ENCODE data around the gene AFDN. TPM values are rescaled to one million over a fixed set of nuclear protein-coding genes. Genes with fewer than 3 reads are reported as not detected.

Gene AFDN
- total RNA-seq, 3 donors from 2014 or later (not counting 1 experiment from before 2014, with no cell fraction given): 6.3 to 9.3 (median 7.9) TPM

DNA sequence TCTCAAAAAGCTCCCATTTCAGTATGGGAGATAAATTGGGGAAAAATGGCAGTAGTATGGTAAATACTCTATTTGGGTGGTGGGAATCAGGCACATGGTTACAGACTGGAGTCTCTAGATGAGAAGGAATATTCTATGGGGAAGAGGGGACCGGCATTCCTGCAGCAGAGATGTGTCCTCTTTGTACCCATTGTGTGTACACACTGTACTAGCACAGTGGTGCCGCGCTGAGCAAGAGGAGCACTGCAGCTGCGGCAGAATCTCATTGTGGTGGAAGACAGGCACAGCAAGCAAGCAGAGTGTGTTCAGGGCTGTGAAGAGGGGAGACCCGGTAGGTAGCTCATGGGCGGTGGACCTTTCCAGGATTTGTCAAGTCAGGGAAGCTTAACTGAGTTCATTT, 13.0 kb downstream of the AFDN start:
- H3K27ac Mint-ChIP-seq: no peak overlapping the region
- WGBS (ENCODE audit: insufficient coverage): 93% methylated on average over 6 of the region's 6 CpGs
- TF ChIP-seq, protein P1, sequence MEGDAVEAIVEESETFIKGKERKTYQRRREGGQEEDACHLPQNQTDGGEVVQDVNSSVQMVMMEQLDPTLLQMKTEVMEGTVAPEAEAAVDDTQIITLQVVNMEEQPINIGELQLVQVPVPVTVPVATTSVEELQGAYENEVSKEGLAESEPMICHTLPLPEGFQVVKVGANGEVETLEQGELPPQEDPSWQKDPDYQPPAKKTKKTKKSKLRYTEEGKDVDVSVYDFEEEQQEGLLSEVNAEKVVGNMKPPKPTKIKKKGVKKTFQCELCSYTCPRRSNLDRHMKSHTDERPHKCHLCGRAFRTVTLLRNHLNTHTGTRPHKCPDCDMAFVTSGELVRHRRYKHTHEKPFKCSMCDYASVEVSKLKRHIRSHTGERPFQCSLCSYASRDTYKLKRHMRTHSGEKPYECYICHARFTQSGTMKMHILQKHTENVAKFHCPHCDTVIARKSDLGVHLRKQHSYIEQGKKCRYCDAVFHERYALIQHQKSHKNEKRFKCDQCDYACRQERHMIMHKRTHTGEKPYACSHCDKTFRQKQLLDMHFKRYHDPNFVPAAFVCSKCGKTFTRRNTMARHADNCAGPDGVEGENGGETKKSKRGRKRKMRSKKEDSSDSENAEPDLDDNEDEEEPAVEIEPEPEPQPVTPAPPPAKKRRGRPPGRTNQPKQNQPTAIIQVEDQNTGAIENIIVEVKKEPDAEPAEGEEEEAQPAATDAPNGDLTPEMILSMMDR (IDR thresholded peaks at IDR 0.05): no peak
- ATAC-seq (no peak), DNase-seq (no peak)
- H3K4me1 ChIP-seq (ENCODE audit: control insufficient read depth, insufficient read depth, low read length): no peaks in the 10 kb centered on the region
- no peaks in the 10 kb centered on the region for H3K36me3 Mint-ChIP-seq
- H3K9me3 Mint-ChIP-seq: no peaks in the 10 kb centered on the region
- peaks cover 3% of the 10 kb centered on the region for H3K27me3 ChIP-seq (ENCODE audit: control insufficient read depth, insufficient read depth, low read length)
- H3K4me1 Mint-ChIP-seq: no peaks in the 10 kb centered on the region
- H3K27me3 Mint-ChIP-seq (ENCODE audit: low read depth in 2 of 2): peaks cover 13 to 24% of the 10 kb centered on the region in 2 donors
- no peak overlapping the region for H3K4me3 ChIP-seq (ENCODE audit: low read length)
- H3K9me3 ChIP-seq (ENCODE audit: control insufficient read depth, insufficient read depth, low read length): no peaks in the 10 kb centered on the region
- H3K27ac ChIP-seq (ENCODE audit: low read length): no peak overlapping the region
- intact Hi-C loops (cut with micrococcal nuclease): no loop called here
- no peak overlapping the region for H3K4me3 Mint-ChIP-seq
- no peaks in the 10 kb centered on the region for H3K36me3 ChIP-seq (ENCODE audit: control insufficient read depth, insufficient read depth, low read length)

DNA sequence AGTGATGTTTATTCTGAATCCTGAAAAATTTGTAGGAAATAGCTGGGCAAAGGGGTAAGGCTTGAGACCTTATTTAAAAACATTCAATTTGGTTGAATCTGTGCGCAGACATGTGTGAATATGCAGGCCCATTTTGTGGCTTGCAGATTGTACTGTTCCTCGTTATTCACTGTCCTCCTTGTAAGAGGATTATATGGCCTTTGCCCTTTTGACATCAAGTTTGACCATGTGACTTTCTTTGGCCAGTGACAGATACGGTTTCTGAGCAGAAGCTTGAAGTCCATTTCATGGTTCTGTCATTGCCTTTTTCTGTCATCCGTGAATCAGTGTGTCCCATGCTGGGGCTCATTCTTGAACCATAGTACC, 13.4 kb downstream of the AFDN start:
- H3K4me3 Mint-ChIP-seq: no peak overlapping the region
- intact Hi-C loops (cut with micrococcal nuclease): no loop called here
- DNase-seq: no peak
- H3K36me3 Mint-ChIP-seq: no peaks in the 10 kb centered on the region
- WGBS (ENCODE audit: insufficient coverage): 89% methylated on average over 4 of the region's 4 CpGs
- H3K4me1 Mint-ChIP-seq: no peaks in the 10 kb centered on the region
- no peaks in the 10 kb centered on the region for H3K9me3 Mint-ChIP-seq
- Histone ChIP-seq H3K27me3 (ENCODE audit: control insufficient read depth, insufficient read depth, low read length) (peaks cover 2% of the 10 kb centered on the region), H3K27ac (ENCODE audit: low read length) (no peak overlapping the region), H3K36me3 (ENCODE audit: control insufficient read depth, insufficient read depth, low read length) (no peaks in the 10 kb centered on the region), H3K4me1 (ENCODE audit: control insufficient read depth, insufficient read depth, low read length) (no peaks in the 10 kb centered on the region), H3K4me3 (ENCODE audit: low read length) (no peak overlapping the region), H3K9me3 (ENCODE audit: control insufficient read depth, insufficient read depth, low read length) (no peaks in the 10 kb centered on the region)
- H3K27me3 Mint-ChIP-seq (ENCODE audit: low read depth in 2 of 2): peaks cover 13 to 20% of the 10 kb centered on the region in 2 donors
- H3K27ac Mint-ChIP-seq: no peak overlapping the region
- ATAC-seq: no peak
- TF ChIP-seq, protein P1 (IDR thresholded peaks at IDR 0.05): no peak

DNA sequence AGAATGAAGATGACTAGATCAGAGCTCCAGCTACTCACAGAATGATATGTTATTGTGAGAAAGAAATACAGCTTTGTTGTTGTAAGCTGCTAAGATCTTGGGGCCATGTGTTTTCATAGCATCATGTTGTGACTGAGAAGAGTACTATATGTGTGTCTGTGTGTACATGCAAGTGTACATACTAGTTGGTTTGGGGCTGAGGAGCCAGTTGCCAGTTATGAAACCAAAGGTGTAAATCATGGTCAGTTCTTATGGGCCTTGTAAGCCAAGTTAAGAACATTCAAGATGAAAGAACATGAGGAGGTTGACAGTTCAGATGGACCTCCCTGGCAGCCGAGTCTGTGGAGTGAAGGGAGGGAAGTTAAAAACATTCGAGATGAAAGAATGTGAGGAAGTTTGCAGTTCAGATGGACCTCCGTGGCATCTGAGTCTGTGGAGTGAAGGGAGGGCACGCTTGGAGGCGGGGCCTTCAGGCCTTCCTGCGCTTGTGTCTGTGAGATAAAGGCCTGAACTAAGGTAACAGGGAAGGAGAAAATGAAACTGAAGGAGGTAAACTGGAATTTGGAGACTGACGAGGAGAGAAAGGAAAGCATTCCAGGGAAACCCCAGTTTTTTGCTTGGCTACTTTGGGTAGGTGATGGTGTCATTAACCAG, 13.9 kb downstream of the AFDN start:
- H3K36me3 Mint-ChIP-seq: no peaks in the 10 kb centered on the region
- intact Hi-C loops (cut with micrococcal nuclease): no loop called here
- no peak overlapping the region for H3K4me3 ChIP-seq (ENCODE audit: low read length)
- 69% methylated on average over 7 of the region's 7 CpGs for WGBS (ENCODE audit: insufficient coverage)
- H3K27ac ChIP-seq (ENCODE audit: low read length): no peak overlapping the region
- no peaks in the 10 kb centered on the region for H3K4me1 ChIP-seq (ENCODE audit: control insufficient read depth, insufficient read depth, low read length)
- H3K27me3 ChIP-seq (ENCODE audit: control insufficient read depth, insufficient read depth, low read length): no peaks in the 10 kb centered on the region
- H3K4me3 Mint-ChIP-seq: no peak overlapping the region
- TF ChIP-seq, protein P1 (IDR thresholded peaks at IDR 0.05): no peak
- no peaks in the 10 kb centered on the region for H3K4me1 Mint-ChIP-seq
- no peak overlapping the region for H3K27ac Mint-ChIP-seq
- no peaks in the 10 kb centered on the region for H3K9me3 ChIP-seq (ENCODE audit: control insufficient read depth, insufficient read depth, low read length)
- H3K27me3 Mint-ChIP-seq (ENCODE audit: low read depth in 2 of 2): peaks cover 15% of the 10 kb centered on the region in 2 donors
- no peak for ATAC-seq
- no peak for DNase-seq
- H3K36me3 ChIP-seq (ENCODE audit: control insufficient read depth, insufficient read depth, low read length): no peaks in the 10 kb centered on the region
- no peaks in the 10 kb centered on the region for H3K9me3 Mint-ChIP-seq

DNA sequence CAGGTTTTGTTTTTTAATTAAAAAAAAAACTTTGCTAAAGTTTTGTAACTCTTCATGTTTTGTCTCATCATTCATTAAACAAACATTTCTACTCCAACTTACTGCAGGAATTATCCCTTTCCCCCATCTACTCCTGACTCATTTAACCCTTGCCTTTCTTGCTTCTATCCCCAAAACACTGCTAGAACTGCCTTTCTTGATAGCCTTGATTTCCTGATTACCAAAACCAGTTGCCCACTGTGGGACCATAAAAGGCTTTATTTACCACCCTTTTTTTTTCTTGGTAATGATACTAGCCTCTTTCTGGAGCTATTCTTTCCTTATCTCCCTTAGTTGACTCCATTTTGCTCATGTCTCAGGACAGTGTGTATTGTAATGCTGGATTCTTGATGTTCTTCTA, 15.3 kb downstream of the AFDN start:
- H3K4me1 Mint-ChIP-seq: no peaks in the 10 kb centered on the region
- no peak overlapping the region for H3K4me3 Mint-ChIP-seq
- Histone ChIP-seq H3K36me3 (ENCODE audit: control insufficient read depth, insufficient read depth, low read length) (no peaks in the 10 kb centered on the region), H3K27ac (ENCODE audit: low read length) (no peak overlapping the region), H3K27me3 (ENCODE audit: control insufficient read depth, insufficient read depth, low read length) (no peaks in the 10 kb centered on the region), H3K4me3 (ENCODE audit: low read length) (no peak overlapping the region), H3K4me1 (ENCODE audit: control insufficient read depth, insufficient read depth, low read length) (no peaks in the 10 kb centered on the region), H3K9me3 (ENCODE audit: control insufficient read depth, insufficient read depth, low read length) (no peaks in the 10 kb centered on the region)
- ATAC-seq: no peak
- no peaks in the 10 kb centered on the region for H3K36me3 Mint-ChIP-seq
- TF ChIP-seq, protein P1 (IDR thresholded peaks at IDR 0.05): no peak
- DNase-seq: no peak
- H3K27me3 Mint-ChIP-seq (ENCODE audit: low read depth in 2 of 2): peaks cover 6 to 12% of the 10 kb centered on the region in 2 donors
- no peak overlapping the region for H3K27ac Mint-ChIP-seq
- intact Hi-C loops (cut with micrococcal nuclease): no loop called here
- no peaks in the 10 kb centered on the region for H3K9me3 Mint-ChIP-seq

All from natural killer cell (primary cell).